Glomerular endothelial cell (primary cell): Measurements from ENCODE around the gene COX17. TPM values are rescaled to one million over a fixed set of nuclear protein-coding genes. Genes with fewer than 3 reads are reported as not detected.

Source experiments
- DNase-seq: peaks from one replicate; pipeline ENCODE4 v3.0.0-alpha.2; 2011; ENCODE audit warnings: low read depth, low spot score; ENCODE audit errors: extremely low read depth
- total RNA-seq: library from RNA; depleted of rRNA; stranded (reverse); fragments of >200 nt; gene quantifications from 2 replicates; pipeline ENCODE4 v1.2.3, GENCODE V29; 2015

Gene COX17
- total RNA-seq, 1 donor from 2014 or later: 29.3 TPM

GRCh38 chr3:119647171-119647570 is 30.0 kb downstream of the COX17 start:
- DNase-seq: peak; percentile 70

GRCh38 chr3:119645813-119646212 is 31.4 kb downstream of the COX17 start:
- DNase-seq: no peak

DNA sequence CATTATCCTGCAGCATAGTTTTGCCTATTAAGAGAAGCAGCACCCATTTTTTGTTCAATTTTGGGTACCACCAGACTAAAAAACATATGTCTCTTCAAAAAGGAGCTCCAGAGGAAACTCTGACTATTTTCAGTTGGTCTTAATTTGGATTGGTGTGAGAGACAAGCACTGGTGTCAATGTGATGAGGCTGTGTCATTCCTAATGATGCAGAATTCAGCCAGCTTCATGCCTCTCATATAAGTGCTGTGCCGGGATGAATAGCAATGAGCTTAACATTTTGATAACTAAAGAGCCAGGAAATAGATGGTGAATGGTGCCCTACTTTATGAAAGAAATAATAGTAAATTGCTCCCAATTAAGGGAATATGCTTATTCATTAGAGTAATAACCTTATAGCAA is 32.7 kb downstream of the COX17 start:
- no peak for DNase-seq

- no peak for DNase-seq
These were observed 33.7 kb downstream of the COX17 start for GRCh38 chr3:119643528-119643927.

DNA sequence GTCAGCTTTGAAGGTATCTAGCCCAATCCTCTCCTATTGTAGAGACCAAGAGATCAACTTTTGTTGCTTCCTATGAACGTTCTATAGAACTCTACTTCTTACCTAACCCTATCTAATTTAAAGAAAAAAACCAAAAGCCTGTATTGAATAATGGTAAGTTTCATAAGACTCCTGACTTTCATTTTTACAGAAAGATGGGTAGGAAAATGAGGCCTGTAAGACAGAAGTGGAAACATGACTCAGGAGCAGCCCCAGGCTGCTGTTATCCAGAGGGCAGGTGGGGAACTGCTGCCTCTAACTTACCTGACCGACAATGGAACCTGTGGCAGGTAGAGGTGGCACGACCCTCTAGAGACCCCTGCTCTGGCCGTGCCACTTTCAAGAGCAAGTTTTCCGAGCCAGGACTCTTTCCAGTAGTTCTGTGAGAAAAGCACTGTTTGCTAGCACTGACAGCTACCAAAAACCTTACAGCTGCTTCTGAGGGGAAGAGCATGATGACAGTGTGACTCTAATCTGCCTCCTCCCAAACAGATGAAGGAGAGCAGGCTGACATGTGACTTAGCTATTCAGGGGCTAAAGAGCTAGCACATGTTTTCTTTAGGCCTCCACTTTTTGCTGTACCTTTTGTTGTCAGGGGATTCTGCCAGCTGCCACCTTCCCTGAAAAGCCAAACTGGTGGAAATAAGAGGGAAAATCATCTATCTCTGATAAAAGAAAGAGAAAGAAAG is 34.3 kb downstream of the COX17 start:
- DNase-seq: no peak

DNA sequence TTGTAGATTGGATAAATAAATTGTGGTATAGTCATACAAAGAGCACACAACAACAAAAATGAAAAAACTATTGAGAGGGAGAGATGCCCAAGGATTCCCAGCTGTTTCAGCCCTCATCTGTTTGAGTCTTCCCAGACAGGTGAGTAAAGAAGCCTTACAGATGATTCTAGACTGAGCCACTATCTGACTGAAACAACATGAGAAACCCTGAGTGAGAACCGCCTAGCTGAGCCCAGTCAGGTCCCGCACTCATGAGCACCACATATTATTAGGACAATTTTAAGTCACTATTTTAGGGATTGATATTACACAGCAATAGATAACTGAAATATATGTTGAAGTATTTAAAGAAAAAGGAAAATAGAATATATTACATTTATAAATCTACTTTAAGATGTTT is 35.8 kb downstream of the COX17 start:
- DNase-seq: no peak

GRCh38 chr3:119639494-119640350 is 37.5 kb downstream of the COX17 start:
- DNase-seq: no peak

DNA sequence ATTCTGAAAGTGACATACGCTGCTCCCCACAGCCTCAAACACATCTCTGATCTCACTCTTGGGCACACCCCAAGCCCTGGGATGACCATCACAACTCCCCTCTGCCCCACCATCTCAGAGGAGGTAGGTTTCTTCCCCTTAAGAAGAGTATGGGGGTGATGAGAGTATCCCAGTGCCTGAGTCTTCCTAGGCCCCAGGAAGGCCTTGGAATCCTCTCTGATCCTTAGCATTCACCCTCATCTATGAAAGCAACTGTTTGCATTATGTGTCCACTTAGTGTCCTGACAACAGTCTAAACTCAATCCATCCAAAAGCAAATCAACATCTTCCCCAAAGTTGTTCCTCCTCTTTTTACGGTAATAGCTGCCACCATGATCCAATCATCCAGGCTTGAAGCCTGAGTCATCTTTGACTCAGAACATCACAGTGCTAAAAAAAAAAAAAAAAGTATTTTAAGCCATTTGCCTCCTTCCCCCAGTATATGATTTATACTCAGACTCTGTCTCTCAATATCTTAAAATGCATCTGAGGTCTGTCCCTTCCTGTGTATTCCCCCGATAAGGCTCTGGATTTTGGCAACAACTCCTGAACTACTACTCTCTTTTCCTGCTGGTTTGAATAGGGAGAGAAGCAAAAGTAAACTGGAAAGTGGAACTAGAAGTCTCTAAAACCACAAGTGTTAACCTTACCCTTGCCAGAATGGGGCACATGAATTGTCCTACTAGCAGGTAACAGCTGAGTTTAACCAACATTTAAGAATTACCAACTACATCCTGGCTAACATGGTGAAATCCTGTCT is 39.3 kb downstream of the COX17 start:
- DNase-seq: peak; percentile 81

DNA sequence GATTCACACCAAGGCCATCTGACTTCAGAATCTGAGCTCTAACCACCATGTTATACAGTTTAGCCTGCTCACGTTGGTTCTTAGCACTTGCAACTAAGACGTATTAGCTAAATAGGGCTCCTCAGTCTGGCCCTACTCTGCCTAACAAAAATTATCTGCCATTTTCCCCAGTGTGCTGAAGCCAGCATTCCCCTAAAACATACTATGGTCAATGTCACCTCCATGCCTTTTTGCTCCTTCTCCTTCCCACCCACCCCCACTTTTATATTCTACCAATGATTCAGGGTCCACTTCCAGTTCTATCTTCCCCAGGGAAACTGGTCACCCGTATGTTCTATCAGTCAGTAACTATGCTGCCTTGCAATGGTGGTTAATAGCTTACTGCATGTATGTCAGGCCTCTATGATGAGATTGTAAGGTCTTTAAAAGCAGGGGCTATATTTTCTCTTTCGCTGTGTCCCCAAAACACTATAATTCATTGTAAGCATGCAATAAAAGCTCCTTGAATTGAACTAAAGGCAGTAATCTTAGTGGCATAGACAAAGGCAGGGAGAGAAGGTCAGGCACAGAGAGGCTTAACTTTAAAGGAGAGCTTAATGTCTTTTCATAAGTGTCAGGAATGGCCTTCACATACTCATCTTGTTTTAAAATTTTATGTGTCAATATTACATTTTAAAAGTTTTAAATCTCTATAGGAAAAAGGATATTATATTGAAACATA is 40.2 kb downstream of the COX17 start:
- DNase-seq: no peak

DNA sequence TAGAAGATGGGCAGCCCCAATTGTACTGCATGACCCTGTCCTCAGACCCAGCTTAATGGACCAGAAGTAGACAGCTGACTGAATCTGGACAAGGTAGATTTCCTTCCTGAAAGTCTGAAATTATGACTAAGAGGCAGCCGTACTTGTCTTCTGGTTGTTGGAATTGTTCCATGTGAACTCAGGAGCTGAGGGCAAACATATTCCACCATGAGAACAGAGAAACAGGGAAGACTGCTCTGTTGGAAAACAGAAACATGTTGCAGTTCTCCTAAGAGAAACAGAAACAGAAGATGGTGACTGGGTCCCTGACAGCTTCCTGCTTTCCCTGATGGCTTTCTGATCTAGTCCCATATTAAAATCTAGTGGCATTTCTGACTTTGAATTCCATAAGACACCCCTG is 41.0 kb downstream of the COX17 start:
- peak; percentile 39 for DNase-seq

GRCh38 chr3:119635719-119636118 is 41.5 kb downstream of the COX17 start:
- no peak for DNase-seq

DNA sequence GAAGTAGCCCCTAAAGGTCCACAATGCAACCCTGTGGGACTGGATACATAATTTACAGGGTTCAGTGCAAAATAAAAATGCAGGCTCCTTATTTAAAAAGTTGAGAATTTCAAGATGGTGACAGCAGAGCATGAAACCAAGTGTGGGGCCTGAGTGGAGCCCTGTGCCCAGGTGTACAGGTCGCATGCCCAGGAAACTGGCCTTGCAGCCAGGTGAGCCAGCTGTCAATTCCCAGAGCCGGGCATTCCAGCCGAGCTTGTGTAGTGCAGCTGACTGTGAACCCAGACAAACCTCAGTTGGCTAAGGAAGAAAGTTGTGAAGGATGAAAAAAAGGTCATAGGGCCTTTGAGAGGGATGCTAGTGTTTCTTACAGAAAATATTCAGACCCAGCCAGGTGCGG is 44.4 kb downstream of the COX17 start:
- no peak for DNase-seq

- no peak for DNase-seq
These were observed 45.0 kb downstream of the COX17 start for GRCh38 chr3:119632216-119632615.

DNA sequence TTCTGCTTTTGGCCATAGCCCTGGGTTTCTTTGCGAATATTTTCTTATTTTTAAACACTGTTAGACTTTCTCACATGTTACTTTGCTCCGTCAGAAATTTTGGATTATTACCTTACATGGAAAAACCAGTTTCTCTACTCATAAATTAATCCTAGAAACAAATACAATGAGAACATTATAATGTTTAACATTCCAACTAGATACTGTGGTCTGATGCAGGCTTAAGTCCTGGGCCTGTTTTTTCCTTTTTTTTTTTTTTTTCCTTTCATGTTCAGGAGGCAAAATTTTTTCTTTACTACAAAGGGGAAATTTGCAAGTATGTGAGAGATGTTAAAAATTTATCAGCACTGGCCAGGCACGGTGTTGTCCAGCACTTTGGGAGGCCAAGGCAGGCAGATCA is 45.7 kb downstream of the COX17 start:
- DNase-seq: no peak

DNA sequence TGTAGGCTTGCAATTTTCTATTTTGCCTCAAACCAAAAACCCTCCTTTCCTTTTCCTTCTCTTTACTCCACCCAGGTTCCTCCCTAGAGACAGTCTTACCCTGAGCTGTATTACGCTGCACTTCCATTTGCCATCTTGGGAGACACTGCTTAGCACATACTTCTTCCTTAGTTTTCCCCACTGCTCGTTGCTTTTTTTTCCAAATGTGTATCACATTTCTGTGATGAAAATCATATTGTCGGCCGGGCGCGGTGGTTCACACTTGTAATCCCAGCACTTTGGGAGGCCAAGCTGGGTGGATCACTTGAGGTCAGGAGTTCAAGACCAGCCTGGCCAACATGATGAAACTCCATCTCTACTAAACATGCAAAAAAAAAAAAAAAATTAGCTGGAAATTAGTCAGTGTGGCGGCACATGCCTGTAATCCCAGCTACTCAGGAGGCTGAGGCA is 46.3 kb downstream of the COX17 start:
- DNase-seq: no peak

GRCh38 chr3:119630128-119630879 is 46.9 kb downstream of the COX17 start:
- no peak for DNase-seq

DNA sequence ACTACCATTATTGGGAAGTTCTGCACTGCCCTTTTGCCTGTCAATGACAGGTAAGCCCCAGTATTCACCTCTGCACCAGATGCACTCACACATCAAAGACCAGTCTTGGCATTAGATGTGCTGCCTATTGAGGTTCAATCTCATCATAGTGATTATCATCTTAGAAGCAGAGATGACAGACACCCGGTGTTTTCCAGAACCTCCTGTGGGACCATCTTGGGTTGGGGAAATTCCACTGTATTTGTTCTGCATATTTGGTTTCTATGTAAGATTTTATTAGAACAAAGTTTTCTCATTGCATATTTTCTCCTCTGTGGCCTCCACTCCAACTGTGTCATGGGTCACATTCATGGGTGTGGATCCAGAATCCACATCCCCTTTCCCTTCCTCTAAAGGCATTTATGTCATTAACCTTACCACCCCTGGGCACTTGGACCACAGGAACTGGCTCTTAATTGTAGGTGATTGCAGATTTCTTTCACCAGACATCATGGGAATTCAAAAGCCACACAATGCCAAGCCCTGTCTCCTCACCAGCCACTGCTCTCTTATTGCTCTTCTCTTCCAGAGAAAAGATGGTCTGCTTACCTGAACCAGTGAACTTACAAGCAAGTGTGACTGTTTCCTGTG is 48.3 kb downstream of the COX17 start:
- DNase-seq: no peak

- no peak for DNase-seq
These were observed 48.8 kb downstream of the COX17 start for GRCh38 chr3:119628390-119628789.

- DNase-seq: no peak
These were observed 49.7 kb downstream of the COX17 start for GRCh38 chr3:119627461-119627860.
